ENCODE measurements around the gene PPP1R3G.

PPP1R3G gene

DNA sequence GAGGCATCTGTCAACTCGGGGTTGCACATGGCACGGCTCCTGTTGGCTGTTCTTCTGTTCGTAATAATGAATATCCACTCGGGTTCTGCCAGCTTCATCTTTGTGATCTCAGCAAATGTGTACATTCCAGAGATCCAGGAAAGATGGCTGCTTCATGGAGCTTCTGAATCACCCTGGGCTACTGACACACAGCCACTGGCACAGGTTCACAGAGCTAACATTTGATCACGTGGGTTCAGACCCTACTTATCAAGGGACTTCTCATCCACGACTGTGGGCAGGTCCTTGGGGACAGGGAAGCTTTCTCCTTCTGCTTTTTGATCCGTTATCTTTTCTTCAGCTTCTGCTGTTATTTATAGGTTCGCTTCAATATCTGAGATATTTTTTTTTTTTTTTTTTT is 18.1 kb downstream of the PPP1R3G start:
- H3K27ac ChIP-seq (replicated peaks): no peak overlapping the region
- no peak for DNase-seq (ENCODE audit: low read depth in 1 of 2, low spot score in 1 of 2)
- no peak overlapping the region for H3K4me3 ChIP-seq (replicated peaks; ENCODE audit: insufficient read depth, low read length)
- H3K27me3 ChIP-seq (ENCODE audit: insufficient read depth, poor library complexity, severe bottlenecking): no peaks in the 10 kb centered on the region
- TF ChIP-seq POLR2AphosphoS5 (IDR thresholded peaks at IDR 0.05; ENCODE audit: low read depth): no peak
- TF ChIP-seq SPI1 (IDR thresholded peaks at IDR 0.05; ENCODE audit: borderline replicate concordance, low read depth): no peak
- TF ChIP-seq GABPA (IDR thresholded peaks at IDR 0.05; ENCODE audit: low read depth): no peak
- TF ChIP-seq, protein P1, sequence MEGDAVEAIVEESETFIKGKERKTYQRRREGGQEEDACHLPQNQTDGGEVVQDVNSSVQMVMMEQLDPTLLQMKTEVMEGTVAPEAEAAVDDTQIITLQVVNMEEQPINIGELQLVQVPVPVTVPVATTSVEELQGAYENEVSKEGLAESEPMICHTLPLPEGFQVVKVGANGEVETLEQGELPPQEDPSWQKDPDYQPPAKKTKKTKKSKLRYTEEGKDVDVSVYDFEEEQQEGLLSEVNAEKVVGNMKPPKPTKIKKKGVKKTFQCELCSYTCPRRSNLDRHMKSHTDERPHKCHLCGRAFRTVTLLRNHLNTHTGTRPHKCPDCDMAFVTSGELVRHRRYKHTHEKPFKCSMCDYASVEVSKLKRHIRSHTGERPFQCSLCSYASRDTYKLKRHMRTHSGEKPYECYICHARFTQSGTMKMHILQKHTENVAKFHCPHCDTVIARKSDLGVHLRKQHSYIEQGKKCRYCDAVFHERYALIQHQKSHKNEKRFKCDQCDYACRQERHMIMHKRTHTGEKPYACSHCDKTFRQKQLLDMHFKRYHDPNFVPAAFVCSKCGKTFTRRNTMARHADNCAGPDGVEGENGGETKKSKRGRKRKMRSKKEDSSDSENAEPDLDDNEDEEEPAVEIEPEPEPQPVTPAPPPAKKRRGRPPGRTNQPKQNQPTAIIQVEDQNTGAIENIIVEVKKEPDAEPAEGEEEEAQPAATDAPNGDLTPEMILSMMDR (IDR thresholded peaks at IDR 0.05; ENCODE audit: insufficient read depth, low read length): no peak
- TF ChIP-seq, protein P2, sequence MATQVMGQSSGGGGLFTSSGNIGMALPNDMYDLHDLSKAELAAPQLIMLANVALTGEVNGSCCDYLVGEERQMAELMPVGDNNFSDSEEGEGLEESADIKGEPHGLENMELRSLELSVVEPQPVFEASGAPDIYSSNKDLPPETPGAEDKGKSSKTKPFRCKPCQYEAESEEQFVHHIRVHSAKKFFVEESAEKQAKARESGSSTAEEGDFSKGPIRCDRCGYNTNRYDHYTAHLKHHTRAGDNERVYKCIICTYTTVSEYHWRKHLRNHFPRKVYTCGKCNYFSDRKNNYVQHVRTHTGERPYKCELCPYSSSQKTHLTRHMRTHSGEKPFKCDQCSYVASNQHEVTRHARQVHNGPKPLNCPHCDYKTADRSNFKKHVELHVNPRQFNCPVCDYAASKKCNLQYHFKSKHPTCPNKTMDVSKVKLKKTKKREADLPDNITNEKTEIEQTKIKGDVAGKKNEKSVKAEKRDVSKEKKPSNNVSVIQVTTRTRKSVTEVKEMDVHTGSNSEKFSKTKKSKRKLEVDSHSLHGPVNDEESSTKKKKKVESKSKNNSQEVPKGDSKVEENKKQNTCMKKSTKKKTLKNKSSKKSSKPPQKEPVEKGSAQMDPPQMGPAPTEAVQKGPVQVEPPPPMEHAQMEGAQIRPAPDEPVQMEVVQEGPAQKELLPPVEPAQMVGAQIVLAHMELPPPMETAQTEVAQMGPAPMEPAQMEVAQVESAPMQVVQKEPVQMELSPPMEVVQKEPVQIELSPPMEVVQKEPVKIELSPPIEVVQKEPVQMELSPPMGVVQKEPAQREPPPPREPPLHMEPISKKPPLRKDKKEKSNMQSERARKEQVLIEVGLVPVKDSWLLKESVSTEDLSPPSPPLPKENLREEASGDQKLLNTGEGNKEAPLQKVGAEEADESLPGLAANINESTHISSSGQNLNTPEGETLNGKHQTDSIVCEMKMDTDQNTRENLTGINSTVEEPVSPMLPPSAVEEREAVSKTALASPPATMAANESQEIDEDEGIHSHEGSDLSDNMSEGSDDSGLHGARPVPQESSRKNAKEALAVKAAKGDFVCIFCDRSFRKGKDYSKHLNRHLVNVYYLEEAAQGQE (IDR thresholded peaks at IDR 0.05; ENCODE audit: insufficient replicate concordance, low read depth): no peak

DNA sequence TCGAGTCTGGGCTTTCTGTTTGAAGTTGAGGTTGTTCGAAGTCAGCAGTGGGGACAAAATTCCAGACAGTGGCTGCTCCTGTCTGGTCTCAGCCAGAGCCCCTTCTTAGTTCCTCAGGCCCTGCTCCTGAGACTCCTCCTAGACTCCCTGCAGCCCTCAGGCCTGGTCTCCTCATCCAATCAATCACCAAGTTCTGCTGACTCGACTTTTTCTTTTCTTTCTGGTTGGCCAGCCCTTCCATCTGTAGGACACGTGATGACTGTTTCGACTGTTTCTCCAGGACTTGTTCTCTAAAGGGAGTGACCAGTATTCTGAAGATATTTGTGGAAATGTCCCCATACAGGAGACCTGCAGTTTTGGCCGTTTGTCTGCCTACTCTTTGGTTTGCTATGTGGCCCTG is 19.5 kb downstream of the PPP1R3G start:
- Histone ChIP-seq H3K27ac (replicated peaks) (no peak overlapping the region), H3K27me3 (ENCODE audit: insufficient read depth, poor library complexity, severe bottlenecking) (no peaks in the 10 kb centered on the region), H3K4me3 (replicated peaks; ENCODE audit: insufficient read depth, low read length) (no peak overlapping the region)
- no peak for DNase-seq (ENCODE audit: low read depth in 1 of 2, low spot score in 1 of 2)
- no peak for TF ChIP-seq SPI1 (IDR thresholded peaks at IDR 0.05; ENCODE audit: borderline replicate concordance, low read depth)
- TF ChIP-seq GABPA (IDR thresholded peaks at IDR 0.05; ENCODE audit: low read depth): no peak
- TF ChIP-seq, protein P1 (IDR thresholded peaks at IDR 0.05; ENCODE audit: insufficient read depth, low read length): no peak
- TF ChIP-seq, protein P2 (IDR thresholded peaks at IDR 0.05; ENCODE audit: insufficient replicate concordance, low read depth): no peak
- TF ChIP-seq POLR2AphosphoS5 (IDR thresholded peaks at IDR 0.05; ENCODE audit: low read depth): no peak

DNA sequence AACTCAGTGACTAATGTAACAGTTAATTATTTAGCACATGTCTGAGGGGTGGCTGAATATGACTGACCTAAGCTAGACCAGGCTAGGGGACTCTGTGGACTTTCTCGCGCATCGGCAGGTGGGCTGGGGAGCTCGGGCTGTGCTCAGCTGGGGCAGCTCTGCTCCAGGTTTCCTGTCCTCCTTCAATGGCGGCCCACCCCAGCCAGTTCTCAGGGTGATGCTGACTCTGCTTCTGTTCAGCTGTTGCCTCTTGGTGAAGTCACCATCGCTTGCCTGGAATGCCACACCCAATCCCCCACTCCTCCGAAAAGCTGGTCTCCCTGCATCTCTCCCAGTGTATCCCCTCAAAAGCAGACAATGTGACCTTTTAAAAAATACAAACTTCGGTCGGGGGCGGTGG is 20.0 kb downstream of the PPP1R3G start:
- H3K27me3 ChIP-seq (ENCODE audit: insufficient read depth, poor library complexity, severe bottlenecking): no peaks in the 10 kb centered on the region
- H3K27ac ChIP-seq (replicated peaks): no peak overlapping the region
- DNase-seq (ENCODE audit: low read depth in 1 of 2, low spot score in 1 of 2): no peak
- no peak overlapping the region for H3K4me3 ChIP-seq (replicated peaks; ENCODE audit: insufficient read depth, low read length)
- TF ChIP-seq, protein P1 (IDR thresholded peaks at IDR 0.05; ENCODE audit: insufficient read depth, low read length): no peak
- no peak for TF ChIP-seq SPI1 (IDR thresholded peaks at IDR 0.05; ENCODE audit: borderline replicate concordance, low read depth)

DNA sequence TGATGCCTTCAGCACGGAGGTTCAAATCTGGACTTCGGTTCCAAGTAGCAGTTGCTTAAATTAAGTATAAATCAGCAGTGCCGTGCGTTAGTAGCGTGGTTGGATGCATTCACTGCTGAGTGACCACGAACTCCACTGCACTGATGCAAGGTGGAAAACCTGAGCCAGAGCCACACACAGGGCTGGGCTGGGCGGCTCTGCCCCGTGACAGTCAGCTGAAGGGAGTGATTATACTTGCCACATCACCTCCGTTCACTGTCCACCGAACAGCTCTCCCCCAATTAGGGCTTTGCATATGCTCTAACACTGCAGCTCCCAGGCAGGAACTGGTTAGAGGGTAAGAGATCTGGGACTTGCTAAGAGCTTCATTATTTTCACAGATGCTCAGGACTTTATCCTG is 22.2 kb downstream of the PPP1R3G start:
- Histone ChIP-seq H3K27ac (replicated peaks) (no peak overlapping the region), H3K27me3 (ENCODE audit: insufficient read depth, poor library complexity, severe bottlenecking) (no peaks in the 10 kb centered on the region)
- no peak for DNase-seq (ENCODE audit: low read depth in 1 of 2, low spot score in 1 of 2)

More for the DNA sequence above, 22.2 kb downstream of the PPP1R3G start:
- no peak overlapping the region for H3K4me3 ChIP-seq (replicated peaks; ENCODE audit: insufficient read depth, low read length)
- no peak for TF ChIP-seq GABPA (IDR thresholded peaks at IDR 0.05; ENCODE audit: low read depth)
- TF ChIP-seq, protein P2 (IDR thresholded peaks at IDR 0.05; ENCODE audit: insufficient replicate concordance, low read depth): no peak
- TF ChIP-seq SPI1 (IDR thresholded peaks at IDR 0.05; ENCODE audit: borderline replicate concordance, low read depth): no peak
- no peak for TF ChIP-seq POLR2AphosphoS5 (IDR thresholded peaks at IDR 0.05; ENCODE audit: low read depth)
- TF ChIP-seq, protein P1 (IDR thresholded peaks at IDR 0.05; ENCODE audit: insufficient read depth, low read length): no peak

Measured in HL-60 (cell line).